AG09309 (cell line): ENCODE results near the gene FOXA1.

Experiments
- DNase-seq: peaks from one replicate; pipeline ENCODE4 v3.0.0-alpha.2; 2010; ENCODE audit warnings: low read depth
- H3K4me3 ChIP-seq: 2 replicates; pipeline ENCODE4 v1.5.1; 2011; ENCODE audit warnings: mild to moderate bottlenecking, low read depth, low read length, moderate library complexity; ENCODE audit not compliant: control insufficient read depth
- CTCF ChIP-seq: IDR thresholded peaks from 2 replicates; pipeline ENCODE4 v1.5.1; 2011; ENCODE audit warnings: mild to moderate bottlenecking, low read depth, low read length, inconsistent platforms; ENCODE audit not compliant: insufficient read depth, control insufficient read depth; ENCODE audit errors: missing control alignments

FOXA1 gene

GRCh38 chr14:37594971-37595808 lies at the start of gene FOXA1, which contains the start of gene TTC6:
TSS of gene FOXA1 (minus strand) at chr14:37595249. CDS start at chr14:37594972, 277 bp downstream.
TSS of gene TTC6 (plus strand) at chr14:37595629. CDS start at chr14:37622065, 26,436 bp downstream.
- DNase-seq: no peak
- peak within 1 kb of the TSS; percentile 50 for H3K4me3 ChIP-seq

GRCh38 chr14:37643701-37644100 lies 48.7 kb upstream of the FOXA1 start:
- TF ChIP-seq CTCF: no peak
- DNase-seq: no peak
- H3K4me3 ChIP-seq: no peak overlapping the region

More at GRCh38 chr14:37594971-37595808, at the start of gene FOXA1, which contains the start of gene TTC6:
- TF ChIP-seq CTCF: no peak

DNA sequence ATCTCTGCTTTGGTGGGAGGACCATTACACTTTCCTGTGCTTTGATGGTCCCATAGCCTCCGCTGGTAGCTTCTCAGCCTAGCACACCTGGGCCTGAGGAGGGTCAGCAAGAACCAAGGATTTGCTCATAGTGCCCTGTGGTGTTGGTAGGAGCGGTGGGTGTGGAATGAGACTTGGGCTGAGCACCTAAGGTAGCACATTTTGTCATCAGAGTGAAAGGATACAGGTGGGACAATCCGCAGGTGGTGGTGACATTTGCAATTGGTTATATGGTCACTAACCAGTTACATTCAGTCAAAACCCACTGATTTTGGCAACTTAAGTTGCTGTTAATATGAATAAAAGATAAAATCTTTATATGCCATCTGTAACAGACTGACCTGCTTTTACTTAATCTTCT lies 47.1 kb upstream of the FOXA1 start:
- H3K4me3 ChIP-seq: no peak overlapping the region
- DNase-seq: no peak
- TF ChIP-seq CTCF: no peak

- no peak for DNase-seq
- TF ChIP-seq CTCF: no peak
- no peak overlapping the region for H3K4me3 ChIP-seq
Observed at GRCh38 chr14:37641117-37641516, 46.1 kb upstream of the FOXA1 start.

DNA sequence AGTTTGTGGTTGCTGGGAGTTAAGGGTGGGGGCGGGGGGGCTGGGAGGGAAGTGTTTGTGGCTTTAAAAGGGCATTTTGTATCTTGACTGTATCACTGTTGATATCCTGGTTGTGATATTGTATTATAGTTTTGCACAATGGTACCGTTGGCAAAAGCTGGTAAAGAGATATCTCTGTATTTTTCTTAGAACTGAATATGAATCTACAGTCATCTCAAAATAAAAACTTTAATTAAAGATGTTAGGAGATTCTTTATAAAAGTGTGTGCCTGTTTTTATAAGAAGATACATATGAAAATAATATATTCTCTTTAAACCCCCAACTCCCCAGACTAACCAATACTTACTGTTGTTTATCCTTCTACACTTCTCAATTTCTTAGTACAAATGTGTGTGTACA lies 43.5 kb upstream of the FOXA1 start:
- no peak for TF ChIP-seq CTCF
- no peak overlapping the region for H3K4me3 ChIP-seq
- DNase-seq: no peak

DNA sequence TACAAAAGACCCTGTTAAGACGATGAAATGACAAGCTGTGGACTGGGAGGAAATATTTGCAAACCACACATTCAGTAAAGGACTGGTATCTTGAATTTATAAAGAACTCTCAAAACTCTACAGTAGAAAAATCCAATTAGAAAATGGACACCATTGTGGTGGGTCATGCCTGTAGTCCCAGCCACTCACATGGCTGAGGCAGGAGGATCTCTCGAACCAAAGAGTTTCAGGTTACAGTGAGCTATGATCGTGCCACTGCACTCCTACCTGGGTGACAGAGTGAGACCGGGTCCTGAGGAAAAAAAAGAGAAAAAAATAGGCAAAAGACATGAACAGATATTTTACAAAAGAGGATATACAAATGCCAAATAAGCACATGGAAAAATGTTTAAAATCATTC lies 42.3 kb upstream of the FOXA1 start:
- DNase-seq: no peak
- TF ChIP-seq CTCF: no peak
- no peak overlapping the region for H3K4me3 ChIP-seq
